HG03378 (cell line): ENCODE data around the gene DPF3.
"Not testable (repeated sequence)": the region's sequence is repeated elsewhere in the genome, so short reads cannot be mapped to it uniquely, and the experiment has no call there.

Experiments used
- ATAC-seq: cut with Tn5 transposase; IDR thresholded peaks from one replicate; pipeline ENCODE4 v1.9.1; 2021; ENCODE audit warnings: mild to moderate bottlenecking, moderate library complexity; ENCODE audit not compliant: unreplicated experiment

The DPF3 gene

DNA sequence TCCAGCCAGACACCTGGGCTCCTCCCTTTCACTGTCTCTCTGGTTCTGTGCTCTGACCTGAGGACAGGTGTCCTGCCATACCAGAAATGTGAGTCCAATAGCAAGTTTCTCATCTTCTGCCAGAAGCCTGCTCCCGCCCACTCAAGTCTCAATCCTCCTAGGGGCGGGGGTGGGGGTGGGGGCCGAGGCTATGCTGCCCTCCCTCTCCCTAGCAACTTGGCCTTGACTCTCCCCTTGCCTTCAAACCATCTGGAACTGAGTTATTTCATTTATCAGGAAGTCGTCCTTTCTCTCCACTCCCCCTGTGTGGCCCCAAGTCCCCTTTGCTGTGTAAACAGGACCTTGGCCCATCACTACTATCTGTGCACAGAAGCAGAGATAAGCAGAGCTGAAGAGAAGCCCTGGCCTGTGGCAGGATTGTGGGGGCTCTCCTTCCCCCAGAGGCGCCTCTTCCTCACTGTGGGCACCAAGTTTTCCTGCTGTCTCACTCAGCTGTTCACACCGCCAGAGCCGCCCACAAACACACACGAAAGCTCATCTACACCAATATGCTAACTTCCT lies 117.1 kb downstream of the DPF3 start:
- ATAC-seq, result no peak

DNA sequence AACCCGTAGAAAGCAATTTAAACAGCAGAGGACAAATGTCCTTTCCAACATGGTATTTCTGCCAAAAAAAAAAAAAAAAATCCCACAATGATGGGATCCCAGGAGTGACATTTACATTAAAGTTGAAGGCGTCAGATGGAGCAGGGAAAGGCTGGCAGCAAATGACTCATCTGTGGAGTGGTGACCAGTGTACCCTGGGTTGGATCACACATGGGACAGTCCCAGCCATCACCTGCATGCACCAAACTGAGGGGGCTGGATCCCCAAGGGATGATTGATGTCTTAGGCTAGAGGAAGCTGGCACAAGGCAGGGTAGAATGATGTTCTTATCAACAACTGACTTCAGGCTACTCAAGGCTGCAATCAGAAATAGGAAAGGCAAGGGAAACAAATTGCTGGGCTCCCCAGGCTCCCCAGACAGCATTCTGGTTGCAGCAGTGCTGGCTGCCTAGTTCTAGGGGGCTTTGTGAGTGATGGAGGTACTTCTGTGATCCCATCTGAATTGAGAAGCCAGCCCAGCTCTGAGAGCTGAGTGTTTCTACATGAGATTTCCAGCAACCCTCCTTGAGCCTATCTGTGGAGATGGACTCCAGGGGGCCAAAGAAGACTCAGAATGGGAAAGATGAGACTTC lies 117.9 kb downstream of the DPF3 start:
- ATAC-seq, result no peak

DNA sequence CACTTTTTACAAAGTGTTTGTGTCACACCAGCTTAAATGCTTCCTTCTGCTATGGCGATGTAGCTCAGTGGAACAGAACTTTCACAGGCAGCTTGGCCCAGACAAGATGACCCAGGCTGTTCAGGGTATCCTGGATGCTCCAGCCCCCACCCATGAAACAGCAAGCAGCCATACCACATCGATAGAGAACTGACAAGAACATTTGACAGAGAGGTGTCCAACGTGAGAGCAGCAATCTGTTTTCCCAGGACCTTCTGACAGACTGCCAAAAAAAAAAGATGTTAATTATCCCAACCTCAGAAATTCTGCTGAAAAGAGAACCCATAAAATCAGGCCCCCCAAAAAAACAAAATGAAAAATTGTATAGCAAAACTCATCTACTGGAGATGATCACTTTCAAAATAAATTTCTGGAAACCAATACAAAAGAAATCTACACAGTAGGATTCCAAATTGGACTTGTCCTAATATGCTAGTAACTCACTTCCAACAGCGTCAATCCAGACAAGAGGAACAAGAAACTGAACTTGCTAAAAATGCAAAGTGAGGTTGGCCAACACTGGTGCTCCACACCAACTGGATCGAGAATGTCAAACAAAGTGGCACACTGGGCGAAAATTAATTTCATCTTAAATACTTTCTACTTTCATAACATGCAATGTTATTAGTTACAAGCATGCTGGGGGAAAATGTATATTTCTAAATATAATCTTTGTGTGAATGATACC lies 118.8 kb downstream of the DPF3 start:
- no peak for ATAC-seq

DNA sequence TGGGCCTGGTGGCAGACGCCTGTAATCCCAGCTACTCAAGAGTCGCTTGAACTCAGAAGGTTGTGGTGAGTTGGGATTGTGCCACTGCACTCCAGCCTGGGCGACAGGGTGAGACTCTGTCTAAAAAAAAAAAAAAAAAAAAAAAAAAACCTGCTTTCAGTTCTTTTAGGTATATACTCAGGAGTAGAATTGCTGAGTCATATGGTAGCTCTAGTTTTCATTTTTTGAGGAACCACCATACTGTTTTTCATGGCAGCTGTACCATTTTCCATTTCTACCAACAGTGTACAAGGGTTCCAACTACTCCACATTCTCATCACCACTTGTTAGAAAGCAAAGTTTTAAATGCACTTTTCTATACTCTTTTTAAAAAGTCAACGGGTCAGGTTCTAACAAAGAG lies 119.8 kb downstream of the DPF3 start:
- ATAC-seq, result no peak

DNA sequence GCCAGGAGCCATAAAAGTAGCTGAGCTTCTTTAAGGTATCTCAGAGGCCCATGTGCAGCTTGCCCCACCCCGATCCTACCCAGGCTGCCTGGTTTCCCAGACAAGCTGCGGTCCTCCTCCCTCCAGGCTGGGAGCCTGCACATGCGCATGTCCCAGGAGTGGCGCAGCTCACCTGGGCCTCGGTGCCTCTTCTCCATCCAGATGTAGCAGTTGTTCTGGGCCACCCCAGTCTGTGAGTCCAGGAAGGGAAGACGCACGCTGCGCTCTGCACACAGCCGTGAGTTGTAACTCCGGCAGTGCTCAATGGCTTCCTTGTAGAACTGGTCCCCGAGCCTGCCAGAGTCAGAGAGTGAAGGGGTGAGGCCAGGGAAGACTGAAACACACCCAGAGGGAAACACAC lies 122.3 kb downstream of the DPF3 start:
- no peak for ATAC-seq

DNA sequence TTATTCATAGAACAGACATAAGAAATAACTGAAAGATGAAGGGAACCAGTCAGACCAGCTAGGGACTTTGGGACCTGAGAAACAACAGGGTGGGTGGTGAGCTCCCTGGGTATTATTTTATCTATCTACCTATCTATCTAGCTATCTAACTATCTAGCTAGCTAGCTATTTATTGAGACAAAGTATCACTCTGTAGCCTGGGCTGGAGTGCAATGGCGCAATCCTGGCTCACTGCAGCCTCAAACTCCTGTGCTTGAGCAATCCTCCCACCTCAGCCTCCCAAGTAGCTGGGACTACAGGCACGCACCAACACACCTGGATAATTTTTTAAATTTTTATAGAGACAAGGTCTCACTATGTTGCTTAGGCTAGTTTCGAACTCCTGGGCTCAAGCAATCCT lies 127.6 kb downstream of the DPF3 start:
- ATAC-seq, result no peak

DNA sequence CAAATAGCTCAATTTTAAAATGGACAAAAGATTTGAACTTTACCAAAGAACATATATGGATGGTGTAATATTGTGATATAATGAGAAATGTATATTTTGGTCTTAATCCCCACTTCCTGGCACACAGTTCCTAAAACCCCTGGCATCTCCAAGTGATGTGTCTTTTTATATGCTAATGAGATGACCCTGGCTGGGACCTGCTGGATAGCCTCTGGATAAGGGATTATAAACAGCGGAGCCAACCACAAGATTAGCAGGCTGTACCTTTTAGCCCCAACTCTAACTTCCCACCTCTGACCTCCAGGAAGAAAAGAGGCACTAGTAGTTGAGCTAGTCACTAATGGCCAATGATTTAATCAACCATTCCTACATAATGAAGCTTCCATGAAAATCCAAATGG lies 130.0 kb downstream of the DPF3 start:
- ATAC-seq, result no peak

DNA sequence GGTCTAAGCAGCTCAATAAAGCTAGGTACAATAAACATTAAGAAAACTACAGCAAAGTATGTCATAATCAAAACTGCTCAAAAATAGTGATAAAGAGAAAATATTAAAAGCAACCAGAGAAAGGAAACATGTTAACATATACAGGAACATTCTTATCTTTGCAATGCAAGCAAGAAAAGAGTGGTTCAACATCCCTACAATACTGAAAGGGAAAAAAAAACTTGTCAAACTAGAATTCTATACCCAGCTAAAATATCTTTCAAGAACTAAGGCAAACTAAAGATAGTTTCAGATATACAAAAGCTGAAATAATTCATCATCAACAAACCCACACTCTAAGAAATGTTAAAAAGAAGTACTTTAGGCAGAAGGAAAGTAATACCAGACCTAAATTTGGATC lies 134.2 kb downstream of the DPF3 start:
- no peak for ATAC-seq

DNA sequence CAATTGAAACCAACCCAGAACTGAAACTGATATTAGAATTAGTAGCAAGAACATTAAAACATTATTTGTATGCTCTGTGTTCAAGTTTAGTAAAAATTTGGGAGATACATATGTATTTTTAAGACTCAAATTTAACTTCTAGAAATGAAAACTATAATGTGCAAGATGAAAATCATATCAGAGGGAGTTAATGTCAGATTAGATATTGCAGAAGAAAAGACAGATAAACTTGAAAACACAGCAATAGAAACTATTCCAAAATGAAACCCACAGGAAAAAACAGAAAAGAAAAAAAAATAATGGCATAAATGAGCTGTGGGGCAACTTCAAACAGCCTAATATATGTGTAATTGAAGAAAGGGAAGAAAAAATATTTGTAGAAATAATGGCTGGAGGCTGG lies 134.9 kb downstream of the DPF3 start:
- ATAC-seq, result no peak

DNA sequence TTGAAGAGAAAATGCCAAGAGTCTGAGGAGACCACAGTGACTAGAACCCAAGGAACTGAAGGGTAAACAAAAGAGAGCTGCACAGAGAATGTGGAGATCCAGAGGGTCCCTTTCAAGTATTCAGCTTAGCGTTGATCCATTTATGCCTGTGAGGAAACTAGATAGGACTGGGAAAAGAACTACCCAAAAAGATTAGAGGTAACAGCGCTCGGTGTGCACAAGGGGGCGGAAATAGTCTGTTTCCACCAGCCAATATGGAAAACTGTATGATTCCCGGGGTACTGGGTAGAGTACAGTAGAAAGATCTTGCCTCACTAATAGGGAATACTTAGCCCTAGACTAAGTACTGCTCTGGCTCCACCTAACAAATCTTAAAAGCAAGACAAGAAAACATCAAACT lies 135.5 kb downstream of the DPF3 start:
- ATAC-seq, result no peak

DNA sequence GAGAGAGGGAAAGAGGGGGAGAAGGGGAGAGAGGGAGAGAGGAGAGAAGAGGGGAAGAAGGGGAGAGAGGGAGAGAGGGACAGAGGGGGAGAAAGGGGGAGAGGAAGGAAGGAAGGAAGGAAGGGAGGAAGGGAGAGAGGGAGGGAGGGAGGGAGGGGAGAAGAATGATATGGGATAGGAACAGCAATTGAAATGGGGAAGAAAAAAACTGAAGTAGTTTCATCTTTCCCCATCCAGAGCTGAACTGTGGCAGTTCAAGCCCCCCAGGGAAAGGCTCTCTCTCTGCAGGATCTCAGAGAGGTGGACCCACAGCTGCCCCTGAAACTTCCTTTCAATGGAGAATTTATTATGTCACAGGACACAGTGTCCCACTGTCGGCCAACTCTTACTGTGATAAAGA lies 136.9 kb downstream of the DPF3 start:
- no peak for ATAC-seq

DNA sequence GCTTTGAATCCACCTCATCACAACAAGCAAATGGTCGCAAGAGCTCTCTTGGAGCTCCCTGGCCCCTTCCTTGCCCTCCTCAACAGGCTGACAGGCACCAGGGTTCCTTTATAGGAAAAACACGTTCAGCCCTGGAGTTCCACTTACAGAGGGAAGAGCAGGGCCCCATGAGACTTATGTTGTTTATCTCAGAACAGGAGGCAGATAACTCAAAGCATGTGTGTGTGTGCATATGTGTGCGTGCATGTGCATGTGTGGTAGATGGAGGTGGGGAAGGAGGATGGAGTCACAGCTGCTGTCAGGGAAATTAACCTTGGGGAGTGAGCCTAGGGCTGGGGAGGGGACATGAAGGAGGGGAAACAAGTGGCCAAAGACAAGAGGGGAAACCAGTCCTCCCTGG lies 138.1 kb downstream of the DPF3 start:
- ATAC-seq, result no peak

DNA sequence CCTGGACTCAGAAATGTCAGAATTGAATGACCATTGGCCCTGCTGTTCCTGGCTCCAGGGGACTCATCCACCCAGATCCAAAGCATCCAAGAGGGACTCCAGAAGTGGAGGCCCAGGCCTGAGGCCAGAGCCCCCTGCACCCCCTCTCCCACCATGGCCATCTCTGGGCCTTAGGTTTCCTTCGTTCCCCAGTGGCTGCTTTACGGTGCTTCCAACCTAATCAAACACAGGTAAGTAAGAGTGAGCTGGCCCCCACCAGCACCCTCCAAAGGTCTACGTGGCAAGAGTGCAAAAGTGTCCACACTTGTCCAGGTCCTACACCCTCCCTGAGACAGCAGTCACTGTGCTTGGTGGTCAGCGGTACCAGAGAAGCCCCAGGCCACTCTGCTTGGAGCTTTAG lies 139.0 kb downstream of the DPF3 start:
- ATAC-seq, result no peak

DNA sequence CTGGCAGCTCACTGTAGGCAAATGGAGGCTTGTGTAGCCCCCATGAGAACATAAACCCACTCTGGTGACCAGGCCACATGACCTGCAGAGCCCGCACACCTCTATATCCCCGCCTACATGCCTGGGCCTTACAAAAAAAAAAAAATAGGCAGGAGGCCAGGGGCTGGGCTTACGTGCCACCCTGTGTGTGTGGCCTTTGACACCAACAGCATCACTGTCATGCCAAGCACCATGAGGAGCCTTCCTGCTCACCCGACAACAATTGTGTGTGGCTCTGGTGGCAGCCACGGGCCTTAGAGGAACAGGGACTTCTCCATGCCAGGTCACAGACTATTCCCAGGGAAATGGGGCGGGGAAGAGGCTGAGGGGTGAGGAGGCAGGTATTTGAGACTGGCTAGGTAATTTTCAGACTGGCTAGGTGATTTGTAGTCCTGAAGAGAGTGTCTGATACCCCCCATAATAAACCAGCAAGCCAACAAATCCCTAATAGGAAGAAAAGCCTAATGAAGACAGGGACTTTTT lies 140.0 kb downstream of the DPF3 start:
- no peak for ATAC-seq

DNA sequence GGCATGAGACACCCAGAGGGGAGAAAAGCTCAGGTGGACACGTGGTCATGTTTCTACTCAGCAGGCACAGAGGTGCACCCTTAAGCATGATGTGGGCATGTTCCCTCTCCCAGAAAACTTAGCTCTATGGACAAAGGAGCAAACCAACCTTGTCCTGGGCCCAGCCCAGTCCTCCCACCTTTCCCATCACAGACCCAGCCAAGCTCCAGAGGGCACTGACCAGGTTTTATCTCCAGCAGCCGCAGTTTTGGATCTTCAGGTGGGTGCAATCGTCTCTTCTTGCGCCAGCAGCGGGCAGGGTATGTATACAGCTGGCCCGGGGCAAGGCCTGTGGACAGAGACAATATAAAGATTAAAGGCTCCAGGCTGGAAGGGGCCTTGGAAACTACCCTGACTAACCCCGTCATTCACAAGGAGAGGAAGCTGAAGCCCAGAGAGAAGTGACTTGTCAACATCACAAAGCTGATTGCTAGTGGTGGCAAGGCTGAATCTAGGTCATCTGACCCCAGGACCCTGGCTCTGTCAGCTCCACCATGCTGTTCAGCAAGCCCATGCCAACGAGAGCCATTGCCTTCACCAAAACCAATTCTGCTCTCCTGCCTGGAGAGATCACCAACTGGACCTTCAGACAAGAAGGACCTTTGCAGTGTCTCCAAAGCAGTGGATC lies 140.7 kb downstream of the DPF3 start:
- no peak for ATAC-seq

DNA sequence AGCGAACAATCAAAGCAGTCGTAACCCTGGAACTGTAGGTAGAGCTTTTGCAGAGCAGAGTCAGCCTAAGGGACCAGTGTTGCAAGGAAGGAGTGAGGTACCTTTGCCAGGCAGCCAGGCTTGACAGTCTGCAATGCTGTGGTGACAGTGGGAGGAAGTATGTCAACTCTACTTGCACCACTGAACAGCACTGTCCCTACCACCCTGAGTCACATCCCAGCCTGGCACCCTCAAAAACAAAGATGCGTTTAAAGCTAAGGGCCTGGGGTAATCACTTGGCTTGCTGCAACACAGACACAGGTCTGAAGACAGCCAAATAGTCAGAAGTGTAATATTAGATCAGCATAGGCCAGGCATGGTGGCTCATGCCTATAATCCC lies 141.9 kb downstream of the DPF3 start:
- no peak for ATAC-seq

DNA sequence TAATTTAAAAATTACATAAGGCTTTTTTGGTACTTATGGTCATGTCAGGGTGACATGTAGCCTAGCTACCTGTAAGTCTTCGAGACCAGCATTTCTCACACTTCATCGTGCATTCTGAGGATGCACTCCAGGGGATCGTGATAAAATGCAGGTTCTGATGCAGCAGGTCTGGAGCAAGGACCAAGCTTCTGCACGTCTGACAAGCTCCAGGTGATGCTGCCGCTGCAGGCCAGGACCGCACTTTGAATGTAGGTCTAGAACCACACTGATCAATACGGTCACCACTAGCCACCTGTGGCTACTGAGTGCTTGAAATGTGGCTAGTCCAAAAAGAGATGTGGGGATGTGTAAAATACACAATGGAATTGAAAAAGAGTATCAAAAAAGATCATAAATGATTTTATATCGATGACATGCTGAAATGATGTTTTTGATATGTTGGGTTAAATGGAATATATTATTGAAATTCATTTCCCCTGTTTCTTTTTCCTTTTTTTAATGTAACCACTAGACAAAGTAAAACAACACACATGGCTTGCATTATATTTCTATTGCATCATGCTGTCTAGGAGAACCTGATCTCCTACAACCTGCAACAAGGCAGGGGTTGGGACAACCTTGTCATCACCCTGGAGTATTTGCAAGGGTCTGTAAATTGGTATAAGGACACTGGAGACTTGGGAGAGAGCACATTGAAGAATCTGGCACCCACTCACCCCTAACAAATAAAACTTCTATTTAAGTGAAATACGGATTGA lies 142.4 kb downstream of the DPF3 start:
- no peak for ATAC-seq

DNA sequence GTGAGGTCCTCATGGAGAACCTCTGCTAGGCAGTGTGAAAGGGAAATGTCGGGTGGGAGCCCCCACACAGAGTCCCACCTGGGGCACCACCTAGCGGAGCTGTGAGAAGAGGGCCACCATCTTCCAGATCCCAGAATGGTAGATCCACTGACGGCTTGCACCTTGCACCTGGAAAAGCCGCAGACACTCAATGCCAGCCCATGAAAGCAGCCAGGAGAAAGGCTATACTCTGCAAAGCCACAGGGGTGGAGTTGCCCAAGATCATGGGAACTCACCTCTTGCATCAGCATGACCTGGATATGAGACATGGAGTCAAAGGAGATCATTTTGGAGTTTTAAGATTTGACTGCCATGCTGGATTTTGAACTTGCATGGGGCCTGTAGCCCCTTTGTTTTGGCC lies 145.0 kb downstream of the DPF3 start:
- not testable (repeated sequence) for ATAC-seq

DNA sequence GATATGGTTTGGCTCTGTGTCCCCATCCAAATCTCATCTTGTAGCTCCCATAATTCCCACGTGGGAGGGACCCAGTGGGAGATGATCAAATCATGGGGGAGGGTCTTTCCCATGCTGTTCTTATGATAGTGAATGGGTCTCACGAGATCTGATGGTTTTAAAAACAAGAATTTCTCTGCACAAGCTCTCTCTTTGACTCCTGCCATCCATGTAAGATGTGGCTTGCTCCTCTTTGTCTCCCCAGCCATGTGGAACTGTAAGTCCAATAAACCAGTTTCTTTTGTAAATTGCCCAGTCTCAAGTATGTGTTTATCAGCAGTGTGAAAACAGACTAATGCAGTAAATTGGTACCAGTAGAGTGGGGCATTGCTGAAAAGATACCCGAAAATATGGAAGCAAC lies 146.2 kb downstream of the DPF3 start:
- ATAC-seq, result no peak

DNA sequence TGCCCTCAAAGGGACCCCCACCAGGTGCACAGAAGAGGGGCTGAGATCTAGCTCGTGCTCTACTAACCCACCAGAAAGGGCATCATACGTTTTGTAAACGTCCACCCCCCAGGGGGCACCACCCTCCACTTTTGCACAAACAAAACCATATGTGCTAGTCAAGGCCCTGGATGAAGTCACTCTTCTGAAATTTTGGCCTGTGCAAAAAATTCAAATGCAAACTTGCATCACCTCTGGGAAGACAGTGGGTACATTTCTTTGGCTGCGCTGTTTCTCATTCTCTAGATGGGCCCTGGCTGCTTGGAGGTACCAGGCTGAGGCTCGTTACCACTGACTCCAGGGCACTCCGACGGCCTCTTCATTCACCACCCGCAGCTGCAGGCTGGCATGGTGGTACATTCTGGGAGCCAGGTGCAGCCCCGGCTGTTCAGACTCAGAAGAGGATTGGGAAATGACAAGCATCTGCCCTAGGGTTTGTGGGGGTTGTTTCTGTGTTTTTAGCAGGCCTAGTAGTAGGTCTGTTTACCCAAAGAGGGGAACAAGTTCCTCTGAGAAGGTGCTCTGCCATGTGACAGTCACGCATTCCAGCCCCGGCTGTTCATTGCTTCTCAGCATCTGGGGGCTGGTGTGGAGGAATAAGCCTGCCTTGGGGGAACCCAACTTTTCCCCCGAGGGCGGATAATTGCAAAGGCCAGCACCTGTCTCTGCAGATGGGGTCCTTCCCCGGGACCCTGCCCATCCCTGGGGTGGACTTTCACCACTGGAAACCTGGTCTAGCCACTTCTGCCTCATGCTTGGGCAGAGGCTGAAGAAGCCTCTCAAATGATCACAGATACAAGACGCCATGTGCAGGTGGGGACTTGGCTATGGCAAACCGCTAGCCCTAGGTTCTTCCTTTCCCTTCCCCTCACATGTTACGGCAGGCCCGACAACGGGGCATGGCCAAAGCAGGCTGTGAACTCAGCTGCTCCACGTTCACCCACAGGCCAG lies 147.6 kb downstream of the DPF3 start:
- no peak for ATAC-seq
